TTC549 (cell line): Measurements from ENCODE around the gene INSR.
"Not testable (repeated sequence)": the region's sequence is repeated elsewhere in the genome, so short reads cannot be mapped to it uniquely, and the experiment has no call there.

Experiments
- FAIRE-seq: peaks from 2 replicates; lab custom pipeline; 2012; peaks lifted over from hg19 to GRCh38; lab: Jason Lieb, UNC

Gene INSR

DNA sequence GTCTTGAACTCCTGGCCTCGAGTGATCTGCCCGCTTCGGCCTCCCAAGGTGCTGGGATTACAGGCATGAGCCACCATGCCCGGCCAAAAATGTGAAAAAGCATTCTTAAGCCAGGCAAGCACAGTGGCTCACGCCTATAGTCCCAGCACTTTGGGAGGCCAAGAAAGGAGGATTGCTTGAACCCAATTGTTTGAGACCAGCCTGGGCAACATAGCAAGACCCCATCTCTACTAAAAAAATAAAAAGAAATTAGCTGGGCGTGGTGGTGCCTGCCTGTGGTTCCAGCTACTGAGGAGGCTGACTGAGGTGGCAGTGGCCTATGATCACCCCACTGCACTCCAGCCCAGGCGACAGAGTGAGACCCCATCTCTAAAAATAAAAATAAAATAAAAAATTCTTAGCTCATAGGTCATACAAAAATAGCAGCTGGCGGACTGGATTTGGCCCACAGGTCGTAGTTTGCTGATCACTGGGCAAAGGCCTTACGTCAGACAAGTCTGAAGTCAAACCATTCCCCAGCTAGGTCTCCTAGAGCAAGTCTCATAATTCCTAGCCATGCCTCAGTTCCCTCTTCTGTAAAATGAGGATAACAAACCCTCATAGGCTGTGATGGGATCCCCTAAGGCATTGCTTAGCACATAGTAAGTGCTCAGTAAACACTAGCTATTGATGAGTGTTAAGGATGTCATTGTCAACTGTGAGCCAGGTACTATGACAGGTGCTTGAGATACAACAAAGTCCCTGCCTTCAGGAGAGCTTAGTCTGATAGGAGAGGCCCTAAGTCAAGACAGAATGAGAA, 36.0 kb downstream of the INSR start:
- no peak for FAIRE-seq

DNA sequence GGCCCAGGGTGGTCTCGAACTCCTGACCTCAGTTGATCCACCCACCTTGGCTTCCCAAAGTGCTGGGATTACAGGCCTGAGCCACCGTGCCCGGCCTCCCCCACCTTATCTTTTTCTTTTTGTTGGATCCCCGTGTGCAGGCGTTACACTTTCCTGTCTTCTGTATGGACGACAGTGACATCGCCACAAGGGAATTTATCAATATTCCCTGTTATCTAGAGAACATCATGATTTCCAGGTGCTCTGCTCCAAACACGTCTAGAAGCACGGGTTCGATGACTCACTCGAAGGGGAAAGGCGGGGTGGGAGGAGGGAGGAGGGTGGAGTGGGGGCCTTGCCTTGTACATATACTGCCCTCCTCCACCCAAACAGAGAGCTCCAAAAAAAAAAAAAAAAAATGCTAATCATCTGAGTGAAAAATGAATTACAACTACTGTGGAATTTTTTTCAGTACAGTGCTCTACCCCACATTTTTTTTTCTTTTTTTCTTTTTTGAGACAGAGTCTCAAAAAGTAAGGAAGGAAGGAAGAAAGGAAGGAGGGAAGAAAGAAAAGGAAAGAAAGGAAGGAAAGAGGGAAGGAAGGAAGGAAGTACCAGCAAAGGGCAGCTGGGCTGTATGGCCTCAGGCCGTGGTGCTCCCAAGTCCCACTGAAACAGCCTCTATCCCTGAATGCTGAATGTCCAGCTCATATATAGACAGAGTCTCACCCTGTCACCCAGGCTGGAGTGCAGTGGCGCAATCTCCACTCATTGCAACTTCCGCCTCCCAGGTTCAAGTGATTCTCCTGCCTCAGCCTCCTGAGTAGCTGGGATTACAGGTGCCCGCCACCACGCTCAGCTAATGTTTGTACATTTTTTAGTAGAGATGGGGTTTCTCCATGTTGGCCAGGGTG, 36.8 kb downstream of the INSR start:
- FAIRE-seq = no peak

DNA sequence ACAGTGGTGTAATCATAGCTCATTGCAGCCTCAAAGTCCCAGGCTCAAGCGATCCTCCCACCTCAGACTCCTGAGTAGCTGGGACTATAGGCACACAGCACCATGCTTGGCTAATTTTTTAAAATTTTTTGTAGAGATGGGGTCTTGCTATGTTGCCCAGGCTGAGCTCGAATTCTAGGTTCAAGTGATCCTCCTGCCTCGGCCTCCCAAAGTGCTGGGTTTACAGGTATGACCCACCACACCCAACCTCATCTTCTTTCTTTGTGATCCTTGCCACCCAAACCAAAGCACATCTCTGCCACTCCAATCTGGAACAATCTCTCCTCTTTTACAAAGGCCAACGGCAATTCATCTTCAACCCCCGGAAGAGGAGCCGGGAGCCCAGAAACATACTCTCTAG, 38.6 kb downstream of the INSR start:
- no peak for FAIRE-seq

DNA sequence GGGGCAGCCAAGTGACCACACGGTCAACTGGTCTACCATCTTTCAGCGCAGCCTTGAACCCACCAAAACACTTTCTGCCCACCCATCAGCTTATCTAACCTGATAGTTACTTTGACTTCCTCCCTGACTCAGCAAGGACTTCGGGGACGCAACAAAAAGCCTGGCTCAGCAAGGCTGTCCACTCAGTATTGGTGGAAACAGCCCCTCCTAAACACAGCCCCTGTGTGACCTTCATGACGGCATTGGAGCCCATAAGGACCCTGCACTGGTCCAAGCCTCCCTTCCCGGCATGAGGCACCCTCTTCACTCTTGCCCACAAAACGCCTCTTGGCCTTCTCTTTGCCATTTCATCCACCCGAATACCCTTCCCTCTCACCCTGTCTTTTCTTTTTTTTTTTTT, 39.1 kb downstream of the INSR start:
- no peak for FAIRE-seq

DNA sequence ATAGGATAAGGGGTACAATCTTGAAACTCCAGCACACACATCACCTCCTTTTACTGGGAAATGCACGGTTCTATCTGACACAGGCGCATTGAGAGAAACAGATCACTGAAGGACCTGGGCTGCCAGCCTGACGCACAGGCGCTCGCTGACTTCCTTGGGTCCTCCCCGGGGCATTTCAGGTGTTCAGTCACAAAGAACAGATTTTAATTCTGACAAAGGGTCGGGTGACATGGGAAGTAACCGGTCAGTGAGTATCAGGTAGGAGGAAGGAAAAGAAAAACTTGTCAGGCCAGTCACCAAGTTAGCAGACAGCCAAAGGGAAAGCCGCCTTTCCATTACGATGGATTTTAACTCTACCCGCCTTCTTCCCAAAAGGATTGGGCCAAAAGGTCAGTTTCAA, 39.6 kb downstream of the INSR start:
- no peak for FAIRE-seq

DNA sequence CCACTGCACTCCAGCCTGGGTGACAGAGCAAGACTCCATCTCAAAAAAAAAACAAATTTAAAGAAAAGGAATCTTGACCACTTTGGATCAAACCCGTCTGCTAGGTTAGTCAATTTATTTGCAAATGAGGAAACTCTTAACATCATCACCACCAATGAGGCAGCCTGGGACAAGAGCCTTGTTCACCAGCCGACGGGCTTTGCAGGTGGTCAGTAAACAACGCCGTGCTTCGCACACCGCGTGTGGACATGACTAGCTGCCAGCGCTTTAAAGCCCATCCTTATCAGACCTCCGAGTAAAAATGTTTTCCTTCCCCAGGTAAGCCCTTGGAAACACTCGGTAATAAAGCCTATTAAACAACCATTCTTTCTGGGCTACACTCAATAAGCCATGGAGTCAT, 41.9 kb downstream of the INSR start:
- FAIRE-seq = no peak

DNA sequence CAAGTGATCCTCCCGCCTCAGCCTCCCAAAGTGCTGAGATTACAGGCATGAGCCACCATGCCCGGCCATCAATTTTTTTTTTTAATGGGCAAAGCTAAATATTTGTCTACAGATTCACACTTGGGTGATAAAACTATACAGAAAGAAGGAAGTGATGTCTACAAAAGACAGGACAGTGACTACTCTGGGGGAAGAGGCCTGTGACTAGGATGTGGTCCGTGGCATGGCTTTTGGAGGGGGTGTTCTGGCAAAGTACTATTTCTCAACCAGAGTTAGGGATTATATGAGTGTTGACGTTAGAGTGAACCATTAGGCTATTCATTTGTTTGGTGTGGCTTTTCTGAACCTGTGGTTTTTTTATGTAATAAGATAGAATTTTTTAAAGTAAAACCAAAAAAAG, 42.7 kb downstream of the INSR start:
- no peak for FAIRE-seq

DNA sequence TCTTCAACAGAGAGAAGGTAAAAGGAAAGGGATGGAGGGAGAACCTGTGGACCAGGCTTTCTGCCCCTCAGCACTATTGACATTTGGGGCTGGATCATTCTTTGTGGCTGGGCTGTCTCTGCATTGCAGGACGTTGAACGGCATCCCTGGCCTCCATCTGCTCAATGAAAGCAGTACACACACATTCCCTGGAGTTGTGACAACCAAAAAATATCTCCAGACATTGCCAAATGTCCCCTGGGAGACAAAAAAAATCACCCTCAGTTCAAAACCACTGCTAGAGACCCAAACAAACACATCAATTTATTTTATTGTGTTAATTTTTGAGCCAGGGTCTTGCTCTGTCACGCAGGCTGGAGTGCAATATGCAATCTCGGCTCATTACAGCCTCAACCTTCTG, 43.3 kb downstream of the INSR start:
- no peak for FAIRE-seq

DNA sequence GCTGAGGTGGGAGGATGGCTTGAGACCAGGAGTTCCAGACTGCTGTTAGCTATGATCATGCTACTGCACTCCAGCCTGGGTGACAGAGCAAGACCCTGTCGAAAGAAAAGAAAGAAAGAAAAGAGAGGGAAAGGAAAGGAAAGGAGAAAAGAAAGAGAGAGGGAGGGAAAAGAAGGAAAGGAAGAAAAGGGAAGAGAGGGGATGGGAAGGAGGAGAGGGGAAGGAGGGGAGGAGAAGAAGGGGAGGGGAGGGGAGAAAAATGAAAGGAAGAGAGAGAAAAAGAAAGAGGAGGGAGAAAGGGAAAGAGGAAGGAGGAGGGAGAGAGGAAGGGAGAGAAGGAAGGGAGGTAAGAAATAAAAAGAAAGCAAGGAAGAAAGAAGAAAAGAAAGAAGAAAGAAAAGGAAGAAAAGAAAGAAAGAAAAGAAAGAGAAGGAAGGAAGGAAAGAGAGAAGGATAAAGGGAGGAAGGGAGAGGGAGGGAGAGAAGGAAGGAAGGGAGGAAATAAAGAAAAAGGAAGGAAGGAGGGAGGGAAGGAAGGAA, 44.1 kb downstream of the INSR start:
- no peak for FAIRE-seq

DNA sequence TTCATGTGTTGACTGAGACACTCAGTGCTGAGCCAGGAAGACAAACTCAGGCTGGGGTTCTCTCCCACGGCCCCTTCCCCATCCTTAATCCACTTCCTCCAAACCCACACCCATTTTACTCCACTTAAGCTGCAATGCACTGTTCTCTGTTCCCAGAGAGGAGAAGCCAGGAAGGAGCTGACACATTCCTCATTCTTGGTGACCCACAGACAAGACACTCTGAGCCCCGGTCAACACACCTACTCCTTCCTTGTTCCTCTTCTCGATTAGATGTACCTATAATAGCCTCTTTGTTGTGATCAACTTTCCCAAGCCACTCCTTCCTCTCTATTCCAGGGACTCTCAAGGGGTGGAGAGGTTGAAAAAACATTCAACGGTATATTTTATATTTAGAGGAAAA, 47.1 kb downstream of the INSR start:
- FAIRE-seq = no peak

DNA sequence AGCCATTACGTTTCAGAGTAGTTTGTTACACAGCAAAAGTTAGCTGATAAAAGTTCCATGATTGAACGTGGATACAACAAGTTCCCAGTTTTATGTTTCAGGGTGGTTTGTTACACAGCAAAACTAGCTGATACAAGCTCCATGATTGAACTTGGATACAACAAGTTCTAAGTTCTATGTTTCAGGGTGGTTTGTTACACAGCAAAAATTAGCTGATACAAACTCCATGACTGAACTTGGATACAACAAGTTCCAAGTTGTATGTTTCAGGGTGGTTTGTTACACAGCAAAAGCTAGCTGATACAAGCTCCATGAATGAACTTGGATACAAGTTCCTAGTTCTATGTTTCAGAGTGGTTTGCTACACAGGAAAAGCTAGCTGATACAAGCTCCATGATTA, 47.6 kb downstream of the INSR start:
- FAIRE-seq = no peak

DNA sequence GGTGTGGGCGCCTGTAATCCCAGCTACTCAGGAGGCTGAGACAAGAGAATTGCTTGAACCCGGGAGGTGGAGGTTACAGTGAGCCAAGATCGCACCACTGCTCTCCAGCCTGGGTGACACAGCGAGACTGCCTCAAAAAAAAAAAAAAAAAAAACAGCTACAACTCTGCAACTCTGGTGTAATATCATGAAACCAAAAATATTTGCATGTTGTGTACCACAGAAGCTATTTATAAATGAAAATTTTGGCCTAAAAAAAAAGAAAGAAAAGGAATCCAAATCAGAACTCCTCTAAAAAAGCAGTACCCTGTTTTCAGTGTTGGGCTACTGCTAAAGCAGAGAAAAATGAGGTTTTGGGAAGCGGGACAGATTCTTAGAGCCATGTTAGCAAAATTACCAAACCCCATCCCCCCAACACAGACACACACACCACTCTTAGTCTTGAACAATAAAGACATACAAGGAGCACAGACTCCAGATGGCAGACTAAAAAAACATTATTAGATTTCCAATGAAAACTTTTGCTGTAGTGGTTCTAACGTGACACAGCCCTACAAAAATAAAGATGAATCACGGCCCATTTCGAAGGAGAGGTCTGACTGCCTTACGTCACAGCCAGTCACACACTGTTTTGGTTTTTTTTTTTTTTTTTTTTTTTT, 51.5 kb downstream of the INSR start:
- no peak for FAIRE-seq

DNA sequence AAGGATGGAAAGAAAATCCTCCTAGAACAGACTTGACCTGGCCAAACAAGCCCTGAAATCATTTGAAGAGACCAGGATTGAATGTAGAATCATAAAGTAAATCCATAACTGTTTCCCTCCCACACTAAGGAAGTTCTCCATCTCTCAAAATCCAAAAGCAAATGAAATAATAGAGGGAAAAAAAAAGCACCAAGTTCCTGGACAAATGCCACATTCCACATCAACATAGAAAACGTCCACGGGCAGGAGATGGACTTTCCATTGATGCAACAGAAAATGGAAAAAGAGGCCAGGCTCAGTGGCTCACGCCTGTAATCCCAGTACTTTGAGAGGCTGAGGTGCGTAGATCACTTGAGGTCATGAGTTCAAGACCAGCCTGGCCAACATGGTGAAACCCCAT, 56.2 kb downstream of the INSR start:
- FAIRE-seq = no peak

DNA sequence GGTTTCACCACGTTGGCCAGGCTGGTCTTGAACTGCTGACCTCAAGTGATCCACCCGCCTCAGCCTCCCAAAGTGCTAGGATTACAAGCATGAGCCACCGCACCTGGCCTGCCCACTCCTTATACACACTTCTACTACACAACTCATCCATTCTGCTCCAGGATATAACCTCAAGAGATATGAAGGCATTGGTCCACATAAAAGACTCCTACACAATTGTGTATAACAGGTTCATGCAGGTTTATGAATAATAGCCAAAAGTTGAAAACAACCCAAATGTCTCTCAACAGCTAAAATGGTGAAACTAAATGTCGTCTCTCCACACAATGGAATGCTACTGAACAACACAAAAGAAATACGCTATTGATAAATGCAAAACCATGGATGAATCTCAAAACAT, 58.1 kb downstream of the INSR start:
- FAIRE-seq = no peak

DNA sequence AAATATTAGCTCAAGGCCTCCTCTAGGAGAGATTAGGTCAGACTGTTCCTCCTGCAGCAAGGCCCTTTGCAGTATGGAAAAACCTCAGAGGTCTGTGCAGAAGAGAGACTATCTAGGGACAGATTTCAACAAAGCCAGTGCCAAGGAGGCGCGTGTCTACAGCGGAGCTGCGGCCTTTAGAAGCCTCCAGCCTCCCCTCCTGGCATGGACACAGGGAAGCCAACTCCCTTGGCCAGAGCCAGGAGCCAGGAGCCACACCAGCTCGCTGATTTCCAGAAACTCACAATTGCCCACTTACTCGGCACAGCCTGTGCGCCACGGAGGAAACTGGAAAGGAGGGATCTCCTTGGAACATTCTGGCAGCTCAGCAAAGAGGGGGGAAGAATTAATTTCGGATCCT, 63.4 kb downstream of the INSR start:
- no peak for FAIRE-seq

DNA sequence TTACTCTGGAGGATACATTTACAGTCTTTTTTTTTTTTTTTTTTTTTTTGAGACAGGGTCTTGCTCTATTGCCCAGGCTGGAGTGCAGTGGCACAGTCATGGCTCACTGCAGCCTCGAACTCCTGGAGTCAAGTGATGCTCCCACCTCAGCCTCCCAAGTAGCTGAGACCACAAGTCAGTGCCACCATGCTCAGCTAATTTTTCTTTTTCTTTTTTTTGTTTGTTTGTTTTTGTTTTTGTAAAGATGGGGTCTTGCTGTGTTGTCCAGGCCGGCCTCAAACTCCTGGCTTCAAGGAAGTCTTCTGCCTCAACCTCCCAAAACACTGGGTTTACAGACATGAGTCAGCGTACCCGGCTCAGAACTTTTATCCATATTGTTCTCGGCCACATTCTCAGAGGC, 64.5 kb downstream of the INSR start:
- FAIRE-seq = no peak

DNA sequence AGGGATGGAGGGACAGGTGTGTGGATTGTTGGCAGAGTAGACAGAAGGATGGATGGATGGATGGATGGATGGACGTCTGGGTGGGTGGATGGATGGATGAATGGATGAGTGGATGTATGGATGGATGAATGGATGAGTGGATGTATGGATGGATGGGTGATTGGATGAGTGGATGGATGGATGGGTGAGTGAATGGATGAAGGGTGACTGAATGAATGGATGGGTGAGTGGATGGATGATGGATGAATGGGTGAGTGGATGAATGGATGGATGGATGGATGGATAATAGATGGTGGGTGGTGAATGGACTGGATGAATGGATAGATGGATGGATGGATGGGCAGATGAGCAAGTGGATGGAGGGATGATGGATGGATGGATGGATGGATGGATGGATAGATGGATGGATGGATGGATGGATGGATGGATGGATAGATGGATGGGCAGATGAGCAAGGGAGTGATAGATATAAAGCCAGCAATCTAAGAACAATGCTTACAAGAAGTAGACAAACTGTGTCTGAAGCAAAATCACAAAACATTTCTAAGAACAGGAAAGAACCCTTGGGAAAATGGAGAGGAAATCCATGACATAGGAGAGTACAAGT, 65.2 kb downstream of the INSR start:
- FAIRE-seq = no peak

DNA sequence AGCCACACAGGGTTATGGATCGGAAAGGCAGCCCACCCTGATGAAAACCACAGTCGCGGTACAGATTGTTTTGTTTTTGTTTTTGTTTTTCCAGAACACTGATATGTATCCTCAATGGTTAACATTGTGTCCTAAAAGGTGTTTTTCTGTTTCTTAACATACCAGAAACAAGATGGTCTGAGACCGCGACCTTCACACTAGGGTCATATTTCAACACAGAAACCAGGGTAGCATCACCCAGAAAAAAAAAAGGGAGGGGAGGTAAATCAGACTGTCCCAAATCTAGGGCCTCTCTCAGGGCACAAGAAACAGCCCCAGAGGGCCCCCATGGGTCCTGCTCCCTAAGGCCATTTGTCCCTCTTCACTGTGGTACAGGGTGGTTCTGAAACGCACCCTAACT, 66.5 kb downstream of the INSR start:
- no peak for FAIRE-seq

DNA sequence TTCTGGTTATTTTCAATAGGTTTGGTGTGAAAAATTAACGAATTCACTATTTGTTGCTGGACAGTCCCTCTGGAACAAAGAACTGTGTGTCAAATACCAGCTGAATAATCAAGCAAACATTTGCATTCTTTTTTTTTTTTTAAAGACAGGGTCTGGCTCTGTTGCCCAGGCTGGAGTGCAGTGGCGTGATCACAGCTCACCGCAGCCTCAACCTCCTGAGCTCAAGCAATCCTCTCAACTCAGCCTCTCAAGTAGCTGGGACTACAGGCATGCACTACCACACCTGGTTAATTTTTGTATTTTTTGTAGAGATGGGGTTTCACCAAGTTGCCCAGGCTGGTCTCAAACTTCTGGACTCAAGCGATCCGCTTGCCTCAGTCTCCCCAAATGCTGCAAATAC, 67.1 kb downstream of the INSR start:
- FAIRE-seq = not testable (repeated sequence)

DNA sequence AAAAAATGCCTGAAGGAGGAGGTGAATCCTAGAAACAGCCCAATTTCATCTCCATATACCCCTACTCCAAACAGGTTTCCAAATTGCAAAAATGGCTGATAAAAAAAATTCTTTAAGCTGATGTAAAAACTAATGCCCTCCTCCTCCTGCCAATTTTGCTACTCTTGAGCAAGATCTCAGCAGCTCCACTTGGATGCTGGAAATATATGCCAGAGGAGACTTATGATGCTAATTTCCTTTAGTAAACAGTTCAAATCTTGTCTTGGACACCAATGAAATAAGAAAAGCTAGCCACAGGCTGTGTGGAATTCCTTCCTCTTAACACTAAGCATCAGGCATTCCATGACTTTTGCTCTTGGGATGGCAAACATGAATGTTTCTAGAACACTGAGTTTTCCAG, 67.5 kb downstream of the INSR start:
- FAIRE-seq = no peak

DNA sequence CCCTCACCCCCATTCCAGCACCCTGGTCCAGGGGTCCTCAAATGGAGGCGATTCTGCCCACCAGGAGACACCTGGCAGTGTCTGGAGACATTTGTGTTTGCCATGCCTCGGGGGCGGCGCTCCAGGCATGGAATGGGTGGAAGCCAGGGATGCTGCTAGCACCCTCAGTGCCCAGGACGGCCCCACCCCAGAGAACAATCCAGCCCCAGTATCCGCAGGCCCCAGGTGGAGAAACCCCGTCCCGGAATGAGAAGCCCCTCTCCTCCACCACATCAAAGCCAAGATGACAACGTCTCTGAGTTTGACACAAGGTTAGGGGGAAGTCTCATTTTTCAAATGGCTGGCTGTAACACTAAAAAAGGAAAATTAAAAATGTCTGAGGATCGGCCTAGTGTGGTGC, 68.5 kb downstream of the INSR start:
- no peak for FAIRE-seq

DNA sequence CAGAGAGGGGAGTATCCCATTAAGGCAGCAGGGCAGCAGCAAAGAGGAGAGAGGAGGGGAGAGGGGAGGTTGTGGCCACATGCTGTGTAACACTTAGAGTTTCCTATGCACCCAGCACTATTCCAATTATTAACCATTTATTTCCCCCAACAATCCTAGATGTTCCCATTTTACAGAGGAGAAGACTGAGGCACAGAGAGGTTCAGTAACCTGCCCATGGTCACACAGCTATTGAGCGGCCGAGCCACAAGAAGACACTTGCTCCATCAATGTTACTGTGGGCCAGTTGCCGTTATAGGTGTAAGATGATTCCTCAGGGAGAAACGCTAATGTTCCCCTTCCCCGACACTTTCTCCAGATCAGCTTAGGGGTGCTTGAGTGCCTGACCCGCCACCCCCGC, 69.2 kb downstream of the INSR start:
- no peak for FAIRE-seq
